ENCODE data around the gene MROH7.

The MROH7 gene

DNA sequence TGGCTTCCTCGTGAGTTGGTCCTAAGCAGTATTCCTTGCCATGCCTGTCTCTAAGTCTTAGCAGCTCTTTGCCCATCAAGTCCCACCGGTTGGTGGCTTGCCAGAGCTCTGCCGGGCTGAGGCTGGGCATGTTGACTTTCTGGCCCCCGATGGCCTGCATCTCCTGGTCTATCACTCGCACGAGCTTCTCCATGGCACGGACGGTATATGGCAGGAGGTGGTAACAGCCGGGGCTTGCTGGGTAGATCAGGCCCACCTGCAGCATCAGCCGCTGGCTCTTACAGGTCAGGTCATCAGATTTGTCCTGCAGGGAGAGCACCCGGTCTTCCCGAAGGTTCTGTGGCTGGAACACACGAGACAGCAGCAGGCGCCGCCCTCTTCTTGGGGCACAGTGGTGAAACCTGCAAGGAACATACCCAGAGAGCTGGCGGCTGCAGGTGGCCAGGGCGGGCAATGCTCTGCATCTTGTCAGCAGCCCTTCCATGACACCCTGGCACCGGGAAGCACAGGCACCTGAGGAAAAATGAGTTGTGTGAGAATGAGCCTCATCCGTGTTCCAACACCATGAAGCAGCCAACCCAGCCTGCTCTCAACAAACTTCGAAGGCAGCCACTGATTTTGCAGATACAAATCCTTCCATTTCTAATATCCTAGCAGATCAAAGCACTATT, 117.2 kb downstream of the MROH7 start:
- H3K9me3 ChIP-seq (ENCODE audit: insufficient read depth, low read depth, low read length) = no peaks in the 10 kb centered on the region
- H3K79me2 ChIP-seq (ENCODE audit: control insufficient read depth, insufficient read depth, low read length, poor library complexity) = peaks cover under 1% of the 10 kb centered on the region
- no peak overlapping the region for H4K8ac ChIP-seq (ENCODE audit: low read depth, low read length)
- H3K36me3 ChIP-seq (ENCODE audit: control insufficient read depth in 1 of 2, insufficient read depth in 2 of 2, low read length in 2 of 2) = peaks cover 18 to 20% of the 10 kb centered on the region in 2 experiments
- peaks cover 2% of the 10 kb centered on the region in 2 experiments for H3K4me1 ChIP-seq (ENCODE audit: control insufficient read depth in 1 of 2, insufficient read depth in 2 of 2, low read length in 2 of 2)
- H3K9ac ChIP-seq (ENCODE audit: low read length) = no peak overlapping the region
- H3K27me3 ChIP-seq (ENCODE audit: insufficient read depth, low read length) = no peaks in the 10 kb centered on the region
- H4K91ac ChIP-seq (ENCODE audit: low read depth, low read length) = no peak overlapping the region
- no peak overlapping the region for H2BK5ac ChIP-seq (ENCODE audit: low read depth, low read length, poor library complexity)
- H3K4ac ChIP-seq (ENCODE audit: low read depth, low read length) = no peak overlapping the region
- H2AK5ac ChIP-seq (ENCODE audit: low read length) = no peak overlapping the region
- no CpG with 5 or more reads among the region's 20 CpGs for WGBS (ENCODE audit: extremely low coverage, insufficient coverage, insufficient read length)
- no peak overlapping the region for H3K4me3 ChIP-seq (ENCODE audit: low read depth, low read length)
- no peak overlapping the region for H3K27ac ChIP-seq (ENCODE audit: low read depth, low read length)
- no peak for DNase-seq
- no peak overlapping the region for H2BK120ac ChIP-seq (ENCODE audit: insufficient read depth, low read length, poor library complexity)
- no peak overlapping the region for H4K12ac ChIP-seq (ENCODE audit: low read depth, low read length)
- H3K23ac ChIP-seq (ENCODE audit: low read length) = no peak overlapping the region
- H3K14ac ChIP-seq (ENCODE audit: low read length) = no peak overlapping the region
- H3K18ac ChIP-seq (ENCODE audit: low read length) = no peak overlapping the region
- no peak overlapping the region for H2BK12ac ChIP-seq (ENCODE audit: low read length)
- peaks cover under 1% of the 10 kb centered on the region for H3K79me1 ChIP-seq (ENCODE audit: low read length)
- no peak overlapping the region for H2AFZ ChIP-seq (ENCODE audit: insufficient read depth, low read length, poor library complexity)
- no peak overlapping the region for H3K4me2 ChIP-seq (ENCODE audit: low read length)

All from trophoblast cell (in vitro differentiated cells and primary cell).